ENCODE results near the gene PHF3.
A peak's percentile ranks its signal among the peaks of the same experiment; 100 is the strongest.

The PHF3 gene

DNA sequence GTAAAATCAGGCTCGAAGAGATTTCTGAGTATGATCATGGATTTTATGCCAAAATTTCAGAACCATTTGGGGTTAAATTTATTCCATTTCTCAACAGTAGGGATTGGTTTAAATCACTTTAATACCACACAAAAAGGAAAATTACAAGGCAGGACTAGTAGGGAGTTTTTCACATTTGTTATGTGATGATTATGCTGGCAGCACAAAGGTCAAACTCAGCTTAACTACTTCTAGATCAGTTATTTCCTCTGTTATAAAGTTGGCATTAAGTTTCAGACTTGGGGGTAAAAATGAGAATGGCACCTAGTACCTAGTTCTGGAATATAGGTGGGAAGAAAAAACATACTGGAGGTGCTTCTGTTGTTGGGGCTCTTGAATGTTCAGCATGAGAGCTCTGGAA, 39.5 kb downstream of the PHF3 start:
- no peak for DNase-seq (ENCODE audit: low read depth)

DNA sequence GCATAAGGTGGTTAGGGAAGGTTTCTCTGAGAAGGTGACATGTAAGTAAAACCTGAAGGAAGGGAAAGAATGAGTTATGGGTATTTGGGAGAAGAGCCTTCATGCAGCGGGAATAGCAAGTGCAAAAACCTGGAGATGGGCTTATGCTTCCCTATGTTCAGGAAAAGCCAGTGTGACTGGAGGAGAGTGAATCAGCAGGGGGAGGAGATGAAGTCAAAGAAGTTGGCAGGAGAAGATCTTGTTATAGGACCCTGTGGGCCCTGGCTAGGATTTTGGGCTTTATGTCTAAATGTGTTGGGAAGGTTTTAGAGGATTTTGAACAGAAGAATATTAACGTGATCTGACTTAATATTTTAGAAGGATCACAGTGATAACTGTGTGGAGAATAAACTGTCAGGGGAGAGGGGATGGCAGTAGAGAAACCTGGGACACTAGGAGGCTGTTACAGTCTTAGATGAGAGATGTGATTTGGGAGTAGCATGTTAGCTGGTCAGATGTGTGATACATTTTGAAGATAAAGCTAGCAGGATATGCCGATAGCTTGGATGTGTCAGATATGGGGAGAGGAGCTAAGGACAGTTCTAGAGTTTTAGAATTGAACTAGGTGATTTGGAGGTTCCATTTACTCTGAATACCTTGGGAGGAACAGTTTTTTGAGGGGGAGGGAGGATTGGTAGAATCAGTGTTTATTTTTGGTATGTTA, 41.0 kb downstream of the PHF3 start:
- no peak overlapping the region for H3K4me3 ChIP-seq (ENCODE audit: low read depth, low read length)
- TF ChIP-seq, protein P1, sequence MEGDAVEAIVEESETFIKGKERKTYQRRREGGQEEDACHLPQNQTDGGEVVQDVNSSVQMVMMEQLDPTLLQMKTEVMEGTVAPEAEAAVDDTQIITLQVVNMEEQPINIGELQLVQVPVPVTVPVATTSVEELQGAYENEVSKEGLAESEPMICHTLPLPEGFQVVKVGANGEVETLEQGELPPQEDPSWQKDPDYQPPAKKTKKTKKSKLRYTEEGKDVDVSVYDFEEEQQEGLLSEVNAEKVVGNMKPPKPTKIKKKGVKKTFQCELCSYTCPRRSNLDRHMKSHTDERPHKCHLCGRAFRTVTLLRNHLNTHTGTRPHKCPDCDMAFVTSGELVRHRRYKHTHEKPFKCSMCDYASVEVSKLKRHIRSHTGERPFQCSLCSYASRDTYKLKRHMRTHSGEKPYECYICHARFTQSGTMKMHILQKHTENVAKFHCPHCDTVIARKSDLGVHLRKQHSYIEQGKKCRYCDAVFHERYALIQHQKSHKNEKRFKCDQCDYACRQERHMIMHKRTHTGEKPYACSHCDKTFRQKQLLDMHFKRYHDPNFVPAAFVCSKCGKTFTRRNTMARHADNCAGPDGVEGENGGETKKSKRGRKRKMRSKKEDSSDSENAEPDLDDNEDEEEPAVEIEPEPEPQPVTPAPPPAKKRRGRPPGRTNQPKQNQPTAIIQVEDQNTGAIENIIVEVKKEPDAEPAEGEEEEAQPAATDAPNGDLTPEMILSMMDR (IDR thresholded peaks at IDR 0.05; ENCODE audit: insufficient read depth, low read depth, low read length, missing control alignments): no peak
- DNase-seq (ENCODE audit: low read depth): no peak

More for the DNA sequence above, 39.5 kb downstream of the PHF3 start:
- no peak overlapping the region for H3K4me3 ChIP-seq (ENCODE audit: low read depth, low read length)
- TF ChIP-seq, protein P1 (IDR thresholded peaks at IDR 0.05; ENCODE audit: insufficient read depth, low read depth, low read length, missing control alignments): no peak

DNA sequence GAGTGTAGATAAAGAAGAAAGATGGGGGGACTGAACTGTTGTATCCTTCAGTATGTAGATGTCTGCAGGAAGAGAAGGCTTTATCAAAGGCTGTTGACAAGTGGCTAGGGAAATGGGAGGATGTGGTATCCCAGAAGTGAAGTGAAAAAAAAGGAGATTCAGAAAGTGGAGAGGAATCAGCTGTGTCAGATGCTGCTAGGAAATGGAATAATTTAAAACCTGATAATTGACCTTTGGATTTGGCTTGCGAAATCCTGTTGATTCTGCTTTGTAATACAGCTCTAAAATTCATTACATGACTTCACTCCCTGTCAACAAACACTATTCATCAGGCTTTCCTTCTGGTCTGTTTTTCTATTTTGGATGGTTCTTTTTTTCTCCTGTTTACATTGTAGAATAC, 41.7 kb downstream of the PHF3 start:
- H3K4me3 ChIP-seq (ENCODE audit: low read depth, low read length): no peak overlapping the region
- DNase-seq (ENCODE audit: low read depth): no peak
- TF ChIP-seq, protein P1 (IDR thresholded peaks at IDR 0.05; ENCODE audit: insufficient read depth, low read depth, low read length, missing control alignments): no peak

DNA sequence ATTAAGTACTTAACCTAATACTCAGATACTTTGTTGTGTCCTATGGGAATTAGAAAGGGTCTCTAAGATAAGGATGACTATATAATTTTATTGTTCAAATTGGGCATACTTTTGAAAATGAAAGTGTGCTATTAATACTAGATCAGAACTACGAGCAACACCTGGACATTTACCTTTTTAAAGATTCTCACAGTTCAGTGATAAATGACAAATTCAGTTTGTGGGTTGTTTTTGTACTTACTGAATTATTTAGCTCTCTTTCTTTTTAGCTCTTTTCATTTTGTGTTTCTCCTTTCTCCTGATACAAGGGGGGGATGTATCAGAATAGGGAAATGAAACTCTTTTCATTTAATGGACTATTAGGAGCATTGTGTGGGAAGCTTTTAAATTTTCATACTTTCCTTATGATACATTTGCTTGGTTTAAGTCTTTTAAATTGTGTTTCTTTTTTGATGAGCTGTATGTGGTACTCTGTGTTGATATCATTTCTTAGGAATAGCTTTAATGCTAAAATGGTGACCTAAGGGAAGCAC, 47.5 kb downstream of the PHF3 start:
- TF ChIP-seq, protein P1 (IDR thresholded peaks at IDR 0.05; ENCODE audit: insufficient read depth, low read depth, low read length, missing control alignments): no peak
- peak overlapping the region; percentile 13; the same call in 1 of the 2 replicates for H3K4me3 ChIP-seq (ENCODE audit: low read depth, low read length)
- DNase-seq (ENCODE audit: low read depth): peak; percentile 34

DNA sequence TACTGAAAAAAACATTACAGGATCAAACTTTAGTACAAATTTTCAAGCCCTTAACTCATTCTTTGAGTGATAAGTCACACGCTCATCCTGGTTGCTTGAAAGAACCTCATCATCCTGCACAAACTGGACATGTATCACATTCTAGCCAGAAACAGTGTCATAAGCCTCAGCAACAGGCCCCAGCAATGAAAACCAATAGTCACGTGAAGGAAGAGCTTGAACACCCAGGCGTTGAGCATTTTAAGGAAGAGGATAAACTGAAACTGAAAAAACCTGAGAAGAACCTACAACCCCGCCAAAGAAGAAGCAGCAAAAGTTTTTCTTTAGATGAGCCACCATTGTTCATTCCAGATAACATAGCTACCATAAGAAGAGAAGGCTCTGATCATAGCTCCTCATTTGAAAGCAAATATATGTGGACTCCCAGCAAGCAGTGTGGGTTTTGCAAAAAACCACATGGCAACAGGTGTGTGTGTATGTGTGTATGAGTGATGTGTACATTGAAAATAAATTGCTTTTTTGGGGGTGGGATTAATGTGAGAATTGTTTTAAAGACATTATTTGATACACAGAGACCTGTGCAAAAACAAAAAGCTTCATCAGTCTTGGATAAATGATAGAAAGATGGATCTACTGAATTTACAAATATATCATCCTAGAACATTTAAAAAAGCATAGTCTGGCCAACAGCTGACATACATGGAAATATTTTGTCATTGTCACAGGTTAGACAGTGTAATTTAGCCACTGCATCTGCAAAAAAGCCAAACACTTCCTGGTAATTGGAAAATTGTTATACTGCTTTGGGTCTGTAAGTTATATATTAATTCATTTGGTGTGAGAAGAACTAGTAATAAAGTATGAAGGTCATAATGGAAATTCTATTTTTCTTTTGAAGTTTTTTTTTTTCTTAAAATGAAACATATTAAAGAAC, 50.1 kb downstream of the PHF3 start:
- TF ChIP-seq, protein P1 (IDR thresholded peaks at IDR 0.05; ENCODE audit: insufficient read depth, low read depth, low read length, missing control alignments): no peak
- H3K4me3 ChIP-seq (ENCODE audit: low read depth, low read length): peak overlapping the region; percentile 10; the same call in 1 of the 2 replicates
- DNase-seq (ENCODE audit: low read depth): peak; percentile 77

DNA sequence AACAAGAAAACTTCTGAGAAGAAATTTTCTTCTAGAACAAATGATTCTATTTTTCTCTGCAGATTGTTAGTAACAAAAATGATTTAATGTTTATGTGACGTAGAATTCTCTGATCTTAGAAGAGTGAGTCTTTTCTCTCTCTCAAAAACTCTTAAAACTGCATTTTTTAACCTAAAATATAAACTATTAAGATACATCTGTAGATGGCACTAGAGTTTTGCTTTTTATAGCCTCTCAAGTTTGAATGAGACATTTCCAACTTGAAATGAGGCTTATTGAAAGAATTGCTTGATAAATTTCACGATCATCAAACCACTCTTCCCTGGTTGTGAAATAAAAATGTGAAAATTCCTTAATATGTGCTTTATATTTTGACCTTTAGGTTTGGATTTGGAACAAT, 53.8 kb downstream of the PHF3 start:
- TF ChIP-seq, protein P1 (IDR thresholded peaks at IDR 0.05; ENCODE audit: insufficient read depth, low read depth, low read length, missing control alignments): no peak
- no peak overlapping the region for H3K4me3 ChIP-seq (ENCODE audit: low read depth, low read length)
- DNase-seq (ENCODE audit: low read depth): no peak
